ENCODE data around the gene PPM1M. TPM values are rescaled to one million over a fixed set of nuclear protein-coding genes. Genes with fewer than 3 reads are reported as not detected.
"Not testable (repeated sequence)": the region's sequence is repeated elsewhere in the genome, so short reads cannot be mapped to it uniquely, and the experiment has no call there.

The PPM1M gene
- total RNA-seq, 2 donors from 2014 or later: 21.1 to 28.8 TPM

DNA sequence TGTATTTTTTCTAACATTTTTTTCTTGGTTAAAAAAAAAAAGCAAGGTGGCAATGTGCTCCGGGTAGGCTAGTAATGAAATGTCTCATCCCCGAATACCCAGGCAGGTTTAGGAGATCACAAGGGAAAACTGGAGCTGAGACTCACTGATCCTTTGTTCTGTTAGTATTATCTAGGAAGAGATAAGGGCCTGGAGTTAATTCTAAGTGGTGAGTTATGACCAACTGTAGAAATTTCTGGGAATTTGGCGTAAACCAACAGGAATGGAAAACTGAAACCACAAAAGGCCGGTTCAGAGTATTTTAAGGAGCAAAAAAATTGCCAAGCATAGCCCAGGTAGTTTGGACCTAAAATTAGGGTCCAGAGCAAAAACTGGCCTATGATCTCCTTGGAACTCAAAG is 12.4 kb downstream of the PPM1M start:
- no peak for DNase-seq (ENCODE audit: low spot score)
- intact Hi-C loops (cut with DNase I): no loop called here

GRCh38 chr3:52259035-52259434 is 13.5 kb downstream of the PPM1M start:
- intact Hi-C loops (cut with DNase I): no loop called here
- DNase-seq (ENCODE audit: low spot score): no peak

- DNase-seq (ENCODE audit: low spot score): no peak
- intact Hi-C loops (cut with DNase I): no loop called here
Observed at GRCh38 chr3:52259448-52259847, 13.9 kb downstream of the PPM1M start.

DNA sequence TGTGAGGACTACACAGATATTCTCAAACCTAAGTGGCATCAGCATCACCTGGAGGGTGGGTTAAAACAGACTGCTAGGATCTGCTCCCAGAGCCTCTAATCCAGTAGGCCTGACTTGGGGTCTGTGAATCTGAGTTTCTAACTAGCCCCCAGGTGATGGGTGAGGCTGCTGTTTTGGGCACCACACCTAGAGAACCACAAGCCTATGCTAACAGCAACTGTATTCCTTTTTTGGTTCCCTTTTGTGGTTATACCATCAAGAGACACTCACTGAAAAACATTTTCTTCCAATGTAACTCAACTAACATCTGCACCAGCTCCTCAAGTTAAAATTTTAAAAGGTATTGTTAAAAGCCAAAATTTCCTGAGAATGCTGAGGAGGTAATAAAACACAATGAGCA is 16.9 kb downstream of the PPM1M start:
- no peak for DNase-seq (ENCODE audit: low spot score)
- intact Hi-C loops (cut with DNase I): no loop called here

- no peak for DNase-seq (ENCODE audit: low spot score)
- intact Hi-C loops (cut with DNase I): no loop called here
Observed at GRCh38 chr3:52265387-52265786, 19.8 kb downstream of the PPM1M start.

DNA sequence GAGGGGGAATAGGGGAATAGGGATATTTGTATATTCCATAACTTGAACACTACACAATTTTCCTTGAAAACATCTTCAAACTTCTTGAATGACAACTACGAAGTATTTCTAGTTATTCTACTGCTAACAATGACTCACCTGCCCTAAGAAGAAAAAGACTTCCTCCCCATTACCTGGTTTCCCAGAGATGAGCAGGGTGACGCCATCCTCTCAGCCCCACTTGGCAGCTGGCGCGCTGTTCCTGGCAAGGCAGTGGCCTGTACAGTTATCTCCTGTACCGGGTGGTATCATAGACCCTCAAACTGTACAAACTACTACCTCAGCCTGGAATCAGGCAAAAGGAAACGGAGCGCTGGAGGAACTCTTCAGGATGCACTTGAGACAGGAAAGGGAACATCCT is 22.5 kb downstream of the PPM1M start:
- no peak for DNase-seq (ENCODE audit: low spot score)
- intact Hi-C loops (cut with DNase I): no loop called here

- intact Hi-C loops (cut with DNase I): no loop called here
- DNase-seq (ENCODE audit: low spot score): no peak
Observed at GRCh38 chr3:52269776-52270175, 24.2 kb downstream of the PPM1M start.

- intact Hi-C loops (cut with DNase I): no loop called here
Observed at GRCh38 chr3:52270252-52270754, 24.7 kb downstream of the PPM1M start.

DNA sequence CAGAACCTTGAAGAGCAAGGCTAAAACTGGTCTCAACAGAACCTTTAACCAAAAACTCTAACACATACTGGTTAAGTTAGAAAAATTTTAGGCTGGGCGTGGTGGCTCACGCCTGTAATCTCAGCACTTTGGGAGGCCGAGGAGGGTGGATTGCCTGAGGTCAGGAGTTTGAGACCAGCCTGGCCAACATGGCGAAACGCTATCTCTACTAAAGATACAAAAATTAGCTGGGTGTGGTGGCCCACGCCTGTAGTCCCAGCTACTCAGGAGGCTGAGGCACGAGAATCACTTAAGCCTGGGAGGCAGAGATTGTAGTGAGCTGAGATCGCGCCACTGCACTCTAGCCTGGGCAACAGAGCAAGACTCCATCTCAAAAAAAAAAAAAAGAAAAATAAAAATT is 26.6 kb downstream of the PPM1M start:
- intact Hi-C loops (cut with DNase I); DNase-seq (ENCODE audit: low spot score): not testable (repeated sequence)

More at GRCh38 chr3:52270252-52270754, 24.7 kb downstream of the PPM1M start:
- no peak for DNase-seq (ENCODE audit: low spot score)

DNA sequence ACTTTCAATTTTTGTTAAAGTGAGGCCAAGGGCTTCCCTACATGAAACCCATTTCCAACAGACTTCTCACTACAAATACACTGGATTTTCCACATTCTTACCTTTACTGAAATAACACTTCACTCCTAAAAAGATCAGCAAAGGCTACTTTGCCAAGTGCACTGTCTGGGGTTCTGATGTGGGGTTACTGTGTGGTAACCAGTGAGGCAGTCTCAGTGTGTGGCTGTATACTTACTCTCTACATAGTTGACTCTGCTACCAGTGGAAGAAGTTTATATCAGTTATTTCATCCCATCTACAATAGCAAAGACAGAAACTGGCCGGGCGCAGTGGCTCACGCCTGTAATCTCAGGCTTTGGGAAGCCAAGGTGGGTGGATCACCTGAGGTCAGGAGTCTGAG is 27.3 kb downstream of the PPM1M start:
- DNase-seq (ENCODE audit: low spot score): no peak
- intact Hi-C loops (cut with DNase I): no loop called here

DNA sequence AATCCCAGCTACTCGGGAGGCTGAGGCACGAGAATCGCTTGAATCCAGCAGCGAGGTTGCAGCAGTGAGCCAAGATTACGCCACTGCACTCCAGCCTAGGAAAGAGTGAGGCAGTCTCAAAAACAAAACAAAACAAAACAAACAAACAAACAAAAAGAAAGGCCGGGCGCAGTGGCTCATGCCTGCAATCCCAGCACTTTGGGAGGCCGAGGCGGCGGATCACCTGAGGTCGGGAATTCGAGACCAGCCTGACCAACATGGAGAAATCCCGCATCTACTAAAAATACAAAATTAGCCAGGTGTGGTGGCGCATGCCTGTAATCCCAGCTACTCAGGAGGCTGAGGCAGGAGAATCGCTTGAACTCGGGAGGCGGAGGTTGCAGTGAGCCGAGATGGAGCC is 29.2 kb downstream of the PPM1M start:
- intact Hi-C loops (cut with DNase I): loop anchor here in 1 of 2 donors (5.0 kb wide), 1 partner anchor 32 kb away; no protein-coding TSS in a partner anchor
- not testable (repeated sequence) for DNase-seq (ENCODE audit: low spot score)

- intact Hi-C loops (cut with DNase I): loop anchor here in 1 of 2 donors (5.0 kb wide), 1 partner anchor 35 kb away; no protein-coding TSS in a partner anchor
Observed at GRCh38 chr3:52277071-52277964, 31.8 kb downstream of the PPM1M start.

GRCh38 chr3:52277972-52278509 is 32.5 kb downstream of the PPM1M start:
- DNase-seq (ENCODE audit: low spot score): peak; percentile 89

More at GRCh38 chr3:52277071-52277964, 31.8 kb downstream of the PPM1M start:
- DNase-seq (ENCODE audit: low spot score): peak; percentile 95

DNA sequence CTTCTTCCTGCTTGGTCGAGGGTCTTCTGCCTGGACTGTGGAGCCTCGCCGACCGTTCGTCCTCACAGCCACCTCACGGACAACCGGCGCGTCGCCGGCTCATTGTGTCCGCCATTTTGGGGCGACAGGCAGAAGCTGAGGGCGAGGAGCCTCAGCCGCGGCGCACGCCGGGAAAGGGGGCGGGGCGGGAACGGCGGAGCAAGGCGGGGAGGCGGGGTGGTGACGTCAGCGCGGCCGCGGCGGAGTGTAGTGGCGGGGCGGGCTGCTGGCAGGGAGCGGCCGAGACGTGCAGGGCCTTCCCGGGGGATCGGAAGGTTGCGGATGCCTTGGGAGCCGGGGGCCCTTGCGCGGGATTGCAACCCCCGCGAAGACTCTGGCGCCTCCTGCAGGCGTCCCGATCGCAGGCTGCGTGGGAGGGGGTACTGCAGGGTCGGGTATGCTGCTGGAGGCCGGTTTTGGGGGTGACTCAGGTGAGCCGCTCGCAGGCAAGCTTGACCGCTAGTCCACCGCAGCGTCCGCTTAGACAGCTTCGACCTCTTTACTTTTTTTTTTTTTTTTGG is 33.0 kb downstream of the PPM1M start, which contains the start of gene WDR82:
TSS of gene WDR82 (minus strand) at position 140 of the 560 bp plus-strand sequence. CDS start 288 bp downstream, outside the sequence.
- intact Hi-C loops (cut with DNase I): loop anchor here in 1 of 2 donors (5.0 kb wide), 1 partner anchor 36 kb away; no protein-coding TSS in a partner anchor
- DNase-seq (ENCODE audit: low spot score): peak; percentile 99

More at GRCh38 chr3:52277972-52278509, 32.5 kb downstream of the PPM1M start:
- intact Hi-C loops (cut with DNase I): loop anchor here in 1 of 2 donors (5.0 kb wide), 1 partner anchor 36 kb away; no protein-coding TSS in a partner anchor

GRCh38 chr3:52279596-52279995 is 34.0 kb downstream of the PPM1M start:
- intact Hi-C loops (cut with DNase I): loop anchor here in 1 of 2 donors (5.0 kb wide), 1 partner anchor 37 kb away; no protein-coding TSS in a partner anchor
- DNase-seq (ENCODE audit: low spot score): no peak

DNA sequence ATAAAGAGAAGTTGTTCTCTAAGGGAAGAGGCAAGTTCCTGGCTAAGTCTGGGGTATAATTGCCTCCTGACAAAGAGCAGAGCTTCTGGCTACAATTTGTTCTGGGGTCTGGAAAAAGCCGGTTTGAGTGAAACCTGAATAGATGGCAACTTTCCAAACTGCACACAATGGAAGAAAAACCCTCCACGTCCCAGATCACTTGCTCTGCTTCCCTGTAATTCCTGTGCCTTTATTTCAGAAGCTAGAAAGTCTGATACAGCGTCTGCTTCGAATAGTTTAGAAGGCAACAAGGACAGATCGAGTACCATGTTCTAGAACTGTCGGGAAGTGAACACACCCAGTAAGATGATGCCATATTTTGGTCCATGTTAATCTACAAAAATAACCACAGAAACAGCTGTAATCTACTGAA is 34.5 kb downstream of the PPM1M start:
- intact Hi-C loops (cut with DNase I): no loop called here
- no peak for DNase-seq (ENCODE audit: low spot score)

- intact Hi-C loops (cut with DNase I): no loop called here
- no peak for DNase-seq (ENCODE audit: low spot score)
Observed at GRCh38 chr3:52281981-52282801, 36.6 kb downstream of the PPM1M start.

DNA sequence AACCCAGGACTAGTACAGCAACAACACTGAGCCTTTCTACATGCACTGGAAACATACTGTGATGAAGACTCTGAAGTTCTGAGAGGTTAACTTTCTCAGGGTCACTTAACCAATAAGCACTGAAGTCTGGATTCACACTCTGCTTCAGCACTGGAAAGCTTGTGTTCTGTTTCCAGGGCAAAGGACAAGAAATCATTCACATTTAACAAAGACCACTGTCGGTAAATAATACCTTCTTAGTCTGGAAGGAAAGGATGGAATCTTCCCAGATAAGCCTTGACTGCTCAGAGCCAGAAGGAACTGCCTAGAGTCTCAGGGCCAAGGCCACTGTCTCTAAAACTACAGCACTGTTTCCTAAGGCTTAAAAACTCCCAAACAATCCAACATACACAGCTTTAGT is 37.7 kb downstream of the PPM1M start:
- intact Hi-C loops (cut with DNase I): no loop called here
- no peak for DNase-seq (ENCODE audit: low spot score)

DNA sequence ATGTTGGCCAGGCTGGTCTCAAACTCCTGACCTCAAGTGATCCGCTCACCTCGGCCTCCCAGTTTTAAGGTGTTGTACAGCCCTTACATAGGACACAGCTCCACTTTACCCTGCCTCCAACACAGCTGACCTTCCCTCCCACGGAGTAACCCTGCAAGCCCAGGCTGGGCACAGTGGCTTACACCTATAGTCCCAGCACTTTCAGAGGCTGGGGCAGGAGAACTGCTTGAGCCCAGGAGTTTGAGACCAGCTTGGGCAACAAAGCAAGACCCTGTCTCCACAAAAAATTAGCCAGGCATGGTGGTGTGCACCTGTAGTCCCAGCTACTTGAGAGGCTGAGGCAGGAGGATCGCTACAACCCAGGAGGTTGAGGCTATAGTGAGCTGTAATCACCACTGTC is 38.5 kb downstream of the PPM1M start:
- DNase-seq (ENCODE audit: low spot score); intact Hi-C loops (cut with DNase I): not testable (repeated sequence)

All from posterior vena cava (tissue), 2 donors.